LNCaP clone FGC (cell line): ENCODE measurements around the gene ACTA2.

Experiments used
- DNase-seq: peaks from one replicate; pipeline ENCODE4 v3.0.0-alpha.2; 2011; ENCODE audit warnings: low read depth
- H3K4me3 ChIP-seq: 2 replicates; pipeline ENCODE4 v1.5.1; 2011; ENCODE audit warnings: mild to moderate bottlenecking, low read depth, low read length, control low read depth
- TF ChIP-seq, protein P1 (sequence below): IDR thresholded peaks from 2 replicates; pipeline ENCODE4 v1.5.1; 2012; ENCODE audit warnings: mild to moderate bottlenecking; ENCODE audit not compliant: control insufficient read depth, insufficient read depth; ENCODE audit errors: extremely low read depth

ACTA2 gene

DNA sequence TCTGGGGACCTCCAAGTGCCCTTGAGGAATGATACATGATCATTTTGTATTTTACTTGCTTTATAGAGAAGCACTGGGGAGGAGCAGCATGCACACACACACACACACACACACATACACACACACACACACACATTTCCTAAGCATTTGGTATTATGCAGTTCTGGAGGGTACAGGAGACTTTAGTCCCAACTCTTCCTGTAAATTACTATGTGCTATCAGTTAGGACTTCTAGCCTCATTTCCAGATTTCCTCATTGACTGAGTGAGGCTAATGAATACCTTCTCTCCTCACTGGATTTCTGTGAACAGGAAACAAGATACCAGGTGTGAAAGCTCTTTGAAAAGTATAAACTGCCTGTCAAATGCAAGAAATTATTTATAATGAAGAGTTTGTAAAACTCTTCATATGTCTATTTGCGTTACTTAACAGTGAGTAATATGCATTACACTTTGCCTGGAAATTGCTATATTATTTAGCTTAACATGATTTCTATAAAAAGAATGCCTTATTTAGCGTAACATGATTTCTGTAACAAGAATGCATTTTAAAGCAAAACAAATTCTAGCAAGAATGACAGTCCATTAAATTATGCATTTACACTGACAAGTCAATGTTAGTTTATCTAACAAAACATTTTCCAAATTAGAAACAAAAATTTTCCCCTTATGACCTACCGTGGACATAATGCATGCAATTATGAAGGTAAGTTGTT, 34.2 kb downstream of the ACTA2 start:
- no peak overlapping the region for H3K4me3 ChIP-seq
- TF ChIP-seq, protein P1, sequence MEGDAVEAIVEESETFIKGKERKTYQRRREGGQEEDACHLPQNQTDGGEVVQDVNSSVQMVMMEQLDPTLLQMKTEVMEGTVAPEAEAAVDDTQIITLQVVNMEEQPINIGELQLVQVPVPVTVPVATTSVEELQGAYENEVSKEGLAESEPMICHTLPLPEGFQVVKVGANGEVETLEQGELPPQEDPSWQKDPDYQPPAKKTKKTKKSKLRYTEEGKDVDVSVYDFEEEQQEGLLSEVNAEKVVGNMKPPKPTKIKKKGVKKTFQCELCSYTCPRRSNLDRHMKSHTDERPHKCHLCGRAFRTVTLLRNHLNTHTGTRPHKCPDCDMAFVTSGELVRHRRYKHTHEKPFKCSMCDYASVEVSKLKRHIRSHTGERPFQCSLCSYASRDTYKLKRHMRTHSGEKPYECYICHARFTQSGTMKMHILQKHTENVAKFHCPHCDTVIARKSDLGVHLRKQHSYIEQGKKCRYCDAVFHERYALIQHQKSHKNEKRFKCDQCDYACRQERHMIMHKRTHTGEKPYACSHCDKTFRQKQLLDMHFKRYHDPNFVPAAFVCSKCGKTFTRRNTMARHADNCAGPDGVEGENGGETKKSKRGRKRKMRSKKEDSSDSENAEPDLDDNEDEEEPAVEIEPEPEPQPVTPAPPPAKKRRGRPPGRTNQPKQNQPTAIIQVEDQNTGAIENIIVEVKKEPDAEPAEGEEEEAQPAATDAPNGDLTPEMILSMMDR = no peak
- no peak for DNase-seq

DNA sequence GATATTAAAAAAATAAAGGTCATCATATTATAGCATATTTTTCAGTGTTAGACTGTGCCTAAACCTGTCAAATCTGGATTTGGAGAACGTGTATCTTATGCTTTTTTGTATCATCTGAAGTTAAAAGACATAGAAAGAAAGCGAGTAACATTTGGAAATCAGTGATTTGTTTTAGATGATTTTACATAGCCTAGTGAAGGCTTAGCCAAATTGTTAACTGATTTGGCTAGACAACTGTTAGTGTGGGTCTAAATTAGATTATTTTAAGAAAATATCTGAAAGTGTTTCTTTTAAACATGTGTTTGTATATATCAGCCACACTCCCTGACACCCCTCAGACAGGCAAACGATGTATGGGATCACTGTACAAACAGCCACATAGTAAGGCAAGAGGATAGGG, 35.6 kb downstream of the ACTA2 start:
- TF ChIP-seq, protein P1 = no peak
- H3K4me3 ChIP-seq = no peak overlapping the region
- DNase-seq = no peak

DNA sequence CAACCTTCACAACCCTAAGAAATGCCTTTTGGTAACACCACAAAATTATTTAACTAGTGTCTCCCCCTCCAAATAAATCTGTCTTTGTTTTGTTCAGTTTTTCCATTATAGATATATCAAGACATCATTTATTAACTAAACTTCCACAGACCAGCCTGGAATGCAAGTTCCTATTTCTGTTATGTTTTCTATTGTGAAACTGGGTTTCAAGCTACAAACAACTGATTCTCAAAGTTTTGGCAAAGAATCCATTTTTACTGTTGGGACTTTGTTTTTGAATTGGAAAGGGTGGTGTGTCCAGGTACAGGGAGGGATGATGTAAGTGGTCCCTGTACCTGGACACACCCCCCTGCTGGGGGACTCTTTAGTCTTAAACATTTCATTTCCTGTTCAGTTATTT, 36.3 kb downstream of the ACTA2 start:
- no peak for DNase-seq
- no peak overlapping the region for H3K4me3 ChIP-seq
- TF ChIP-seq, protein P1 = no peak

DNA sequence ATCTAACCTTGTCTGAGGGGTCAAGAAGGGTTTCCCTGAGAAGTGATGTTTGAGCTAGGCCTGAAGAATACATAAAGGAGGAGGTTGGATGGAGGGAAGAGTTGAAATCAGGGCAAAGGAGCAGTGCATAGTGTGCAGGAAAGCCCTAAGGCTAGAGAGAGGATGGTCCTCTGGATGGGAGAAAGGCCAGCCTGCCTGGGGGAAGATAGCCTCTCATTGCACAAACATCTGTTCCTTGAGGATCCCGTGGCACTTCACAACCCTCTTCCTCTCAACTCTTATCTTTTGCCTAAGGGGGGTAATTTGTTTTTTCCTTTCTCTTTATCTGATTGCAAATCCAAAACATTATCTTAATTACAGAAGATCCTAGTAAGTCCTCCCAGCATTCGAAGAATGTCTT, 36.8 kb downstream of the ACTA2 start:
- no peak for DNase-seq
- TF ChIP-seq, protein P1 = no peak
- H3K4me3 ChIP-seq = no peak overlapping the region

DNA sequence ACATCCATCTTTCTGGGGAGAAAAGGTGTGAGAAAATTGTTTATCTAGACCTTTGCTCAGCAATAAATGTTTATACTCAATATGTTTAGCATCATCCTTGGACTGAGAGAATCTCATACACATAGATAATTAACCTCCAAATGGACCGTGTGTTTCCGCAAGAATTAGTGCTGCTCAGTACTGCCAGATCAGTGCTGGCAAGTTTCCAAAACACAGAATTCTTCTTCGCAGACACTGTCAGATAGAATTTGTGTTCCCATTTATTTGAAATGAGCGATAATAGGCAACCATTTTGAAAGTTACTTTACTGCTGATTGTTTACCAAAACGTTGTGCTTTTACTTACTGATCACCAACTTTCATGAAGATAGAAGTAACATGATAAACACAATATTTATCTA, 38.8 kb downstream of the ACTA2 start:
- TF ChIP-seq, protein P1 = no peak
- no peak overlapping the region for H3K4me3 ChIP-seq
- no peak for DNase-seq

DNA sequence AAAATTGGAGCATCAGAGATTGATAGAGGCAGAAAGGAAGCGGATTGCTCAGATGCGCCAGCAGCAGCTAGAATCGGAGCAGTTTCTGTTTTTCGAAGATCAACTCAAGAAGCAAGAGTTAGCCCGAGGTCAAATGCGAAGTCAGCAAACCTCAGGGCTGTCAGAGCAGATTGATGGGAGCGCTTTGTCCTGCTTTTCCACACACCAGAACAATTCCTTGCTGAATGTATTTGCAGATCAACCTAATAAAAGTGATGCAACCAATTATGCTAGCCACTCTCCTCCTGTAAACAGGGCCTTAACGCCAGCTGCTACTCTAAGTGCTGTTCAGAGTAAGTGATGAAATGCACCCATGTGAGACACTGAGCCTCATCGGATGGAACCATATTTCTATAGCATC, 39.4 kb downstream of the ACTA2 start:
- TF ChIP-seq, protein P1 = no peak
- peak; percentile 73 for DNase-seq
- no peak overlapping the region for H3K4me3 ChIP-seq

DNA sequence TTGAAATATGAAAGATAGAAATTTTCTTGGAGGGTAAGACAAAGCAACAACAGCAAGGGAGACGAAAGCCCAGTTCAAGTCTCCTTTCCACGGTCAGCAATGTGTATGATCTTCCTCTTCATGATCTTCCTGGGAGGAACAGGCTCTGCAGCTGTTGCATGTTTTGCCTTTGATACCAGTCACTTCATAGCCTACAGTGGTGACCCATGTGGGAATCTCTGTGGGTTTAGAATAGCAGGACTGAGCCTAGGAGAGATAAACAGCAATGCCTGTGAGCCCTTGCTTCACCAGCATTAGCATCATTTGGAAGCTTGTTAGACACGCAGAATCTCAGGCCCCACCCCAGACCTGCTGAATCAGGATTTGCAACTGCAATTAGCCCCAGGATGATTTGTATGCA, 40.7 kb downstream of the ACTA2 start:
- TF ChIP-seq, protein P1 = no peak
- DNase-seq = no peak

More for the DNA sequence above, 40.7 kb downstream of the ACTA2 start:
- H3K4me3 ChIP-seq = no peak overlapping the region
